IMR-90 (cell line): ENCODE measurements around the gene IFNA1. TPM values are rescaled to one million over a fixed set of nuclear protein-coding genes. Genes with fewer than 3 reads are reported as not detected.

Experiments
- ATAC-seq: fragments of 200-7000 bp; cut with Tn5 transposase; 2 replicates; pipeline ENCODE4 v1.9.1; 2020; ENCODE audit warnings: low read depth, mild to moderate bottlenecking, moderate library complexity
- BruUV-seq: library from RNA; stranded (reverse); fragments of 400-500 nt; replicated peaks from 2 replicates; lab custom pipeline; 2021; lab: Mats Ljungman, UMichigan
- CTCF ChIA-PET: fragments of 300-600 bp; formaldehyde crosslinking; extraction: SDS; loops from one replicate; lab custom pipeline; 2021; ENCODE audit warnings: antibody characterized with exemption; lab: Yijun Ruan, JAX
- POLR2A ChIA-PET: fragments of 300-600 bp; sonication (Branson Sonifier 250); formaldehyde crosslinking; loops from one replicate; lab custom pipeline; 2022; ENCODE audit warnings: antibody characterized with exemption; ENCODE audit not compliant: unreplicated experiment; lab: Charles Lee
- DNase-seq: peaks from one replicate; pipeline ENCODE4 v3.0.0; 2013
- H2AFZ ChIP-seq: replicated peaks from 2 replicates; pipeline ENCODE3; 2013; ENCODE audit warnings: low read length, mild to moderate bottlenecking; ENCODE audit not compliant: poor library complexity
- H2AK5ac ChIP-seq: 2 replicates; pipeline ENCODE4 v1.6.1; 2013; ENCODE audit warnings: low read depth, low read length, inconsistent platforms
- H2AK9ac ChIP-seq: replicated peaks from 2 replicates; pipeline ENCODE3; 2013; ENCODE audit warnings: mild to moderate bottlenecking, low read depth, low read length, moderate library complexity; ENCODE audit not compliant: poor library complexity
- H2BK120ac ChIP-seq: 2 replicates; pipeline ENCODE4 v1.6.1; 2013; ENCODE audit warnings: low read depth, low read length, inconsistent platforms
- H2BK15ac ChIP-seq: 3 replicates; pipeline ENCODE4 v1.6.1; 2013; ENCODE audit warnings: low read depth, low read length, inconsistent platforms
- H2BK20ac ChIP-seq: 2 replicates; pipeline ENCODE4 v1.6.1; 2013; ENCODE audit warnings: low read depth, mild to moderate bottlenecking, inconsistent platforms, low read length, moderate library complexity
- H2BK5ac ChIP-seq: 2 replicates; pipeline ENCODE4 v1.6.1; 2013; ENCODE audit warnings: mild to moderate bottlenecking, low read depth, low read length, inconsistent platforms; ENCODE audit not compliant: poor library complexity, severe bottlenecking
- H3K14ac ChIP-seq: replicated peaks from 2 replicates; pipeline ENCODE4 v1.6.1; 2013; ENCODE audit warnings: low read depth, low read length, inconsistent platforms
- H3K18ac ChIP-seq: 2 replicates; pipeline ENCODE4 v1.6.1; 2013; ENCODE audit warnings: low read depth, low read length, control low read depth
- H3K23ac ChIP-seq: 2 replicates; pipeline ENCODE4 v1.6.1; 2013; ENCODE audit warnings: low read depth, low read length, inconsistent platforms
- H3K27ac ChIP-seq: 2 replicates; pipeline ENCODE4 v1.5.1; 2013; ENCODE audit warnings: mild to moderate bottlenecking, control low read depth, low read length; ENCODE audit not compliant: insufficient read depth
- H3K27me3 ChIP-seq: 2 replicates; pipeline ENCODE4 v1.6.1; 2013; ENCODE audit warnings: low read length; ENCODE audit not compliant: control insufficient read depth, insufficient read depth
- H3K36me3 ChIP-seq: 2 replicates; pipeline ENCODE4 v1.6.1; 2013; ENCODE audit warnings: low read length, mixed read lengths; ENCODE audit not compliant: control insufficient read depth, insufficient read depth
- H3K4ac ChIP-seq: 2 replicates; pipeline ENCODE4 v1.6.1; 2013; ENCODE audit warnings: low read depth, low read length, inconsistent platforms
- H3K4me1 ChIP-seq: 2 replicates; pipeline ENCODE4 v1.6.1; 2013; ENCODE audit warnings: low read length, mixed read lengths; ENCODE audit not compliant: control insufficient read depth, insufficient read depth
- H3K4me2 ChIP-seq: 2 replicates; pipeline ENCODE4 v1.6.1; 2013; ENCODE audit warnings: low read depth, mild to moderate bottlenecking, control low read depth, low read length, moderate library complexity
- H3K4me3 ChIP-seq: 2 replicates; pipeline ENCODE4 v1.5.1; 2013; ENCODE audit warnings: low read depth, mild to moderate bottlenecking, control low read depth, low read length, moderate library complexity; ENCODE audit not compliant: insufficient read depth
- H3K56ac ChIP-seq: 2 replicates; pipeline ENCODE4 v1.6.1; 2013; ENCODE audit warnings: low read length, inconsistent platforms; ENCODE audit not compliant: insufficient read depth; ENCODE audit errors: extremely low read depth
- H3K79me1 ChIP-seq, 2 experiments: 2 replicates each; pipeline ENCODE4 v1.6.1; 2013; ENCODE audit warnings: low read length in 2 of 2, inconsistent platforms in 1 of 2, low read depth in 1 of 2
- H3K9ac ChIP-seq: 2 replicates; pipeline ENCODE4 v1.6.1; 2013; ENCODE audit warnings: low read depth, low read length, control low read depth
- H3K9me1 ChIP-seq: 2 replicates; pipeline ENCODE4 v1.6.1; 2013; ENCODE audit warnings: low read length, inconsistent platforms; ENCODE audit not compliant: insufficient read depth
- H3K9me3 ChIP-seq: 2 replicates; pipeline ENCODE4 v1.6.1; 2013; ENCODE audit warnings: low read length; ENCODE audit not compliant: control insufficient read depth, insufficient read depth
- H4K20me1 ChIP-seq: 2 replicates; pipeline ENCODE4 v1.6.1; 2013; ENCODE audit warnings: low read length, inconsistent platforms; ENCODE audit not compliant: insufficient read depth
- H4K5ac ChIP-seq: 2 replicates; pipeline ENCODE4 v1.6.1; 2013; ENCODE audit warnings: mild to moderate bottlenecking, low read depth, low read length, control low read depth
- H4K8ac ChIP-seq, 2 experiments: 2 replicates each; pipeline ENCODE4 v1.6.1; 2013; ENCODE audit warnings: low read depth in 2 of 2, low read length in 2 of 2, control low read depth in 1 of 2, inconsistent platforms in 1 of 2
- H4K91ac ChIP-seq: 2 replicates; pipeline ENCODE4 v1.6.1; 2013; ENCODE audit warnings: low read depth, low read length, inconsistent platforms; ENCODE audit not compliant: insufficient read depth
- BHLHE40 ChIP-seq: fragments of 150-350 bp; IDR thresholded peaks from 2 replicates; pipeline ENCODE4 v1.6.1; 2016; ENCODE audit warnings: mild to moderate bottlenecking, low read depth, low read length
- CEBPB ChIP-seq: IDR thresholded peaks from 2 replicates; pipeline ENCODE4 v1.6.1; 2012; ENCODE audit warnings: low read depth, low read length, improper control_type of control experiment
- CHD1 ChIP-seq: IDR thresholded peaks from 2 replicates; pipeline ENCODE4 v1.6.1; 2012; ENCODE audit warnings: low read depth, low read length, improper control_type of control experiment
- ELK1 ChIP-seq: fragments of 150-350 bp; IDR thresholded peaks from 2 replicates; pipeline ENCODE4 v1.6.1; 2016; ENCODE audit warnings: low read depth, mild to moderate bottlenecking, low read length, moderate library complexity, borderline replicate concordance
- FOS ChIP-seq: fragments of 150-350 bp; IDR thresholded peaks from 2 replicates; pipeline ENCODE4 v1.6.1; 2016; ENCODE audit warnings: low read depth, low read length
- MAFK ChIP-seq: IDR thresholded peaks from 2 replicates; pipeline ENCODE4 v1.6.1; 2012; ENCODE audit warnings: low read depth, low read length, improper control_type of control experiment
- MAZ ChIP-seq: IDR thresholded peaks from 2 replicates; pipeline ENCODE4 v1.6.1; 2012; ENCODE audit warnings: low read depth, mild to moderate bottlenecking, low read length, improper control_type of control experiment, moderate library complexity, borderline replicate concordance
- MXI1 ChIP-seq: IDR thresholded peaks from 2 replicates; pipeline ENCODE4 v1.6.1; 2012; ENCODE audit warnings: low read depth, mild to moderate bottlenecking, low read length, moderate library complexity, borderline replicate concordance
- NFE2L2 ChIP-seq: fragments of 150-350 bp; IDR thresholded peaks from 2 replicates; pipeline ENCODE4 v1.6.1; 2016; ENCODE audit warnings: low read depth, mild to moderate bottlenecking, low read length
- POLR2A ChIP-seq: IDR thresholded peaks from 2 replicates; pipeline ENCODE4 v1.6.1; 2012; ENCODE audit warnings: mild to moderate bottlenecking, low read depth, low read length
- RAD21 ChIP-seq: IDR thresholded peaks from 2 replicates; pipeline ENCODE4 v1.6.1; 2012; ENCODE audit warnings: low read length, improper control_type of control experiment
- RCOR1 ChIP-seq: IDR thresholded peaks from 2 replicates; pipeline ENCODE4 v1.6.1; 2012; ENCODE audit warnings: mild to moderate bottlenecking, low read length, improper control_type of control experiment; ENCODE audit not compliant: insufficient replicate concordance
- RFX5 ChIP-seq: IDR thresholded peaks from 2 replicates; pipeline ENCODE4 v1.8.0; 2012; ENCODE audit warnings: low read depth, mild to moderate bottlenecking, low read length, moderate library complexity
- SMC3 ChIP-seq: fragments of 150-350 bp; IDR thresholded peaks from 2 replicates; pipeline ENCODE4 v1.6.1; 2016; ENCODE audit warnings: low read depth, mild to moderate bottlenecking, antibody characterized with exemption, low read length, moderate library complexity
- USF2 ChIP-seq: fragments of 150-350 bp; IDR thresholded peaks from 2 replicates; pipeline ENCODE4 v1.6.1; 2017; ENCODE audit warnings: mild to moderate bottlenecking, antibody characterized with exemption, low read length, low read depth
- WGBS, 2 experiments: methylation state at CpG; one replicate each; pipeline versions ENCODE4 v1.1.5 to v1.1.7; 2013; ENCODE audit warnings: missing lambda C conversion rate in 2 of 2; ENCODE audit not compliant: insufficient read length in 1 of 2; ENCODE audit errors: extremely low coverage in 2 of 2; 5-methylcytosine and 5-hydroxymethylcytosine counted together
- dilution Hi-C: fragments of 300-500 bp; cut with HindIII; formaldehyde crosslinking; loops from one replicate; pipeline ENCODE4 v1.14.3; 2018; ENCODE audit warnings: low sequenced_read_pairs; ENCODE audit not compliant: unreplicated experiment
- in situ Hi-C: fragments of 300-500 bp; cut with MboI; formaldehyde crosslinking; loops from 3 replicates; pipeline ENCODE4 v1.14.3; 2019; ENCODE audit warnings: low sequenced_read_pairs, inconsistent platforms, mixed read lengths
- intact Hi-C: fragments of 100-400 bp; cut with micrococcal nuclease; formaldehyde crosslinking; loops from 2 replicates; pipeline ENCODE4 v1.10.0; 2022
- polyA plus RNA-seq, 3 experiments: library from polyadenylated mRNA; depleted of rRNA; stranded (reverse); fragments of >200 nt; gene quantifications; 2 replicates each; pipeline ENCODE4 v1.2.3, GENCODE V29; 2012; ENCODE audit warnings: low replicate concordance in 1 of 3
- total RNA-seq: library from RNA; depleted of rRNA; stranded (reverse); fragments of >200 nt; gene quantifications from 2 replicates; pipeline ENCODE4 v1.2.3, GENCODE V29; 2012
- TF ChIP-seq, protein P1 (sequence below): conservative IDR thresholded peaks from 2 replicates; pipeline ENCODE4 v1.5.1; 2012; ENCODE audit warnings: mild to moderate bottlenecking, low read depth, low read length, improper control_type of control experiment

IFNA1 gene
- total and polyA plus RNA-seq, 2 of the 4 experiments (the other 2 are of a cell fraction) = not detected

- H3K9me1 ChIP-seq = no peaks in the 10 kb centered on the region
- H3K4me3 ChIP-seq = no peak overlapping the region
- dilution Hi-C loops = no loop called here
- H3K36me3 ChIP-seq = no peaks in the 10 kb centered on the region
- H3K4me2 ChIP-seq = no peak overlapping the region
- no peak overlapping the region for H2BK20ac ChIP-seq
- no peak overlapping the region for H4K91ac ChIP-seq
- H3K27ac ChIP-seq = no peak overlapping the region
- H2AK5ac ChIP-seq = no peak overlapping the region
- H4K5ac ChIP-seq = no peak overlapping the region
- no peak overlapping the region for H2BK15ac ChIP-seq
- WGBS, 2 experiments = 85% methylated on average over 2 of the region's 4 CpGs; no CpG with 5 or more reads in 1 of the 2 experiments
- H4K20me1 ChIP-seq = no peaks in the 10 kb centered on the region
- no peak overlapping the region for H2BK5ac ChIP-seq
- no peak overlapping the region for H2AFZ ChIP-seq
- H3K9ac ChIP-seq = no peak overlapping the region
- H3K4me1 ChIP-seq = peaks cover 4% of the 10 kb centered on the region; the same call in 1 of the 2 replicates
- no peak overlapping the region for H3K56ac ChIP-seq
- no peaks in the 10 kb centered on the region for H3K79me1 ChIP-seq
- H3K18ac ChIP-seq = no peak overlapping the region
- ChIA-PET POLR2A (no interaction called here), CTCF (no interaction called here)
- H3K9me3 ChIP-seq = no peaks in the 10 kb centered on the region
- no peak overlapping the region for H3K4ac ChIP-seq
- H3K23ac ChIP-seq = no peak overlapping the region
- H4K8ac ChIP-seq = no peak overlapping the region
- intact Hi-C loops = loop anchor here (5.0 kb wide), 1 partner anchor 215 kb away; no protein-coding TSS in a partner anchor
- no peaks in the 10 kb centered on the region for H3K27me3 ChIP-seq
- BruUV-seq = no TSS peak
- ATAC-seq = no peak
- TF ChIP-seq FOS (no peak), USF2 (no peak), RFX5 (no peak), SMC3 (no peak), NFE2L2 (no peak), CHD1 (no peak), MAFK (no peak), RAD21 (no peak), MAZ (no peak), CEBPB (no peak), BHLHE40 (no peak), MXI1 (no peak), RCOR1 (no peak), POLR2A (no peak), ELK1 (no peak)
- TF ChIP-seq, protein P1, sequence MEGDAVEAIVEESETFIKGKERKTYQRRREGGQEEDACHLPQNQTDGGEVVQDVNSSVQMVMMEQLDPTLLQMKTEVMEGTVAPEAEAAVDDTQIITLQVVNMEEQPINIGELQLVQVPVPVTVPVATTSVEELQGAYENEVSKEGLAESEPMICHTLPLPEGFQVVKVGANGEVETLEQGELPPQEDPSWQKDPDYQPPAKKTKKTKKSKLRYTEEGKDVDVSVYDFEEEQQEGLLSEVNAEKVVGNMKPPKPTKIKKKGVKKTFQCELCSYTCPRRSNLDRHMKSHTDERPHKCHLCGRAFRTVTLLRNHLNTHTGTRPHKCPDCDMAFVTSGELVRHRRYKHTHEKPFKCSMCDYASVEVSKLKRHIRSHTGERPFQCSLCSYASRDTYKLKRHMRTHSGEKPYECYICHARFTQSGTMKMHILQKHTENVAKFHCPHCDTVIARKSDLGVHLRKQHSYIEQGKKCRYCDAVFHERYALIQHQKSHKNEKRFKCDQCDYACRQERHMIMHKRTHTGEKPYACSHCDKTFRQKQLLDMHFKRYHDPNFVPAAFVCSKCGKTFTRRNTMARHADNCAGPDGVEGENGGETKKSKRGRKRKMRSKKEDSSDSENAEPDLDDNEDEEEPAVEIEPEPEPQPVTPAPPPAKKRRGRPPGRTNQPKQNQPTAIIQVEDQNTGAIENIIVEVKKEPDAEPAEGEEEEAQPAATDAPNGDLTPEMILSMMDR = no peak
- no peak overlapping the region for H2AK9ac ChIP-seq
- in situ Hi-C loops = no loop called here
- H2BK120ac ChIP-seq = no peak overlapping the region
- H3K14ac ChIP-seq = no peak overlapping the region
- DNase-seq = no peak
Observed at GRCh38 chr9:21452681-21453080, 12.4 kb downstream of the IFNA1 start.
